HG02885 (cell line): ENCODE results near the gene DQX1.

ENCODE experiments used
- ATAC-seq: cut with Tn5 transposase; IDR thresholded peaks from one replicate; pipeline ENCODE4 v1.9.1; 2021; ENCODE audit warnings: mild to moderate bottlenecking; ENCODE audit not compliant: unreplicated experiment, poor library complexity

The DQX1 gene

GRCh38 chr2:74512744-74513604 lies 13.1 kb downstream of the DQX1 start:
- ATAC-seq = no peak

- ATAC-seq = no peak
Observed at GRCh38 chr2:74511104-74511989, 14.7 kb downstream of the DQX1 start.

- ATAC-seq = no peak
Observed at GRCh38 chr2:74510272-74510671, 15.8 kb downstream of the DQX1 start.

GRCh38 chr2:74507926-74508520 lies 18.0 kb downstream of the DQX1 start:
- no peak for ATAC-seq

- peak; percentile 90 for ATAC-seq
Observed at GRCh38 chr2:74507145-74507925, 18.7 kb downstream of the DQX1 start, which contains the start of gene PCGF1. Gene PCGF1 (minus strand): TSS chr2:74507695. CDS start chr2:74507668, 27 bp downstream.

- no peak for ATAC-seq
Observed at GRCh38 chr2:74505448-74506246, 20.4 kb downstream of the DQX1 start.

- ATAC-seq = no peak
Observed at GRCh38 chr2:74504591-74504990, 21.4 kb downstream of the DQX1 start.

- ATAC-seq = no peak
Observed at GRCh38 chr2:74503506-74504475, 22.2 kb downstream of the DQX1 start.

- ATAC-seq = peak; percentile 37
Observed at GRCh38 chr2:74502720-74503505, 23.1 kb downstream of the DQX1 start.

GRCh38 chr2:74502147-74502719 lies 23.8 kb downstream of the DQX1 start:
- no peak for ATAC-seq

GRCh38 chr2:74501335-74502071 lies 24.5 kb downstream of the DQX1 start:
- no peak for ATAC-seq

- no peak for ATAC-seq
Observed at GRCh38 chr2:74500578-74500946, 25.5 kb downstream of the DQX1 start.

GRCh38 chr2:74499940-74500577 lies 26.0 kb downstream of the DQX1 start:
- ATAC-seq = no peak

- no peak for ATAC-seq
Observed at GRCh38 chr2:74499267-74499939, 26.6 kb downstream of the DQX1 start, which contains the start of gene LBX2. Gene LBX2 (minus strand): TSS chr2:74499603. CDS start chr2:74499537, 66 bp downstream.
